AG08395 (cell line): ENCODE results near the gene GRIA1.

Source experiments
- DNase-seq: peaks from one replicate; pipeline ENCODE4 v3.0.0; 2012; ENCODE audit warnings: mixed read lengths, low spot score

Gene GRIA1

GRCh38 chr5:153780876-153781705, 290.6 kb downstream of the GRIA1 start:
- DNase-seq: no peak

DNA sequence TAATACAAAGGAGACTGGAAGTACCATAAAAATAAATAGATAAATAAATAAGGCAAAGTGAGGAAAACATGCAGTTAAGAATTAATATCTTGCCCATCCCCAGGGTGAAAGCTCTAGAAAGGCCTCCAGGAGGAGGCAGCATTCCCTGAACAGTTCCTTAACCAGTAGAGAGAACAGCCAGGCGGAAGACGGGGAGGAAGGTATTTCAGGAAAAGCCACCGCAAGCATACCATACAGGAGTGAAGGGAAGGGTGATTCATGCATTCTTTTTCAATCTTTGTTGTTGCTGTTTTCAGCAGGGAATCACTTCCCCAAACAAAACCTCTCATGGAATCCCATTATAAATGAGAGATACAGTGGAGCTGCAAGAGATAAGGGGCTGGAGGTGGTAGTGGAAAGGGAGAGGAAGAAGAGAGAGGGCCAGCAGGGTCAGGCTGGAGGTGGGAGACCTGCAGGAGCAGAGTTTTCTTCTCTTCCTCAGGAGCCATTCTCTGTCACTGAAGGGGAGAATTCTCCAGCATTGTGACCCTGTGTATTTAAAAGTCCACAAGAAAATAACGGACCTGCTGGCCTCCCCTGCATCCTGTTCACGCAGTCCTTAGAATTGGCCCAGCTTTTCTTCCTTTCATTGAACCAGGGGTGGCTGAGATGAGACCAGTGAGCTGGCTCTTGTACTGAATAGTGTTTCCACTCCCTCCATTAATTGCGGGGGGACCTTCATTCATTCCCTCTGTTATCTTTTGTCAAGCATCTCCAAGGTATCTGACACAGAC, 292.3 kb downstream of the GRIA1 start:
- DNase-seq: no peak

- no peak for DNase-seq
Observed at GRCh38 chr5:153783362-153783658, 292.8 kb downstream of the GRIA1 start.

DNA sequence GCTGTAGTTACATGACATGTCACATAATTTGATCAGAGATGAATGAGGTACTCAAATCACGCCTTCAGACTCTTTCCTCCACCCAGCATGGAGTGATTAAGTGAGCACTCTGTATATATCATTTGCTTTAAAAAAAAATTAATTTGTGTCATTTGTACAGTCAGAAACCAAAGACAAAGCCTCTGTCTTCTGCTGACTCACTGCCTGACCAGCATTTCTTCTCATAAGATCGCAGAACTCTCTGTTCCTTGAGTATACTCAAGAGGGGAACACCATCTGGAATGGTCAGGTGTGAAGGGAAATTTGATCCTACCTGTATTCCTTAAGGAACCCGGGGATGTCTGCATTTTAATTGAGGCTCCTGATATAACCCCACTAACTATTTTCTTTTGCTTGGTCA, 293.8 kb downstream of the GRIA1 start:
- no peak for DNase-seq

- DNase-seq: no peak
Observed at GRCh38 chr5:153791339-153791738, 300.9 kb downstream of the GRIA1 start.

- DNase-seq: no peak
Observed at GRCh38 chr5:153792305-153792704, 301.8 kb downstream of the GRIA1 start.

DNA sequence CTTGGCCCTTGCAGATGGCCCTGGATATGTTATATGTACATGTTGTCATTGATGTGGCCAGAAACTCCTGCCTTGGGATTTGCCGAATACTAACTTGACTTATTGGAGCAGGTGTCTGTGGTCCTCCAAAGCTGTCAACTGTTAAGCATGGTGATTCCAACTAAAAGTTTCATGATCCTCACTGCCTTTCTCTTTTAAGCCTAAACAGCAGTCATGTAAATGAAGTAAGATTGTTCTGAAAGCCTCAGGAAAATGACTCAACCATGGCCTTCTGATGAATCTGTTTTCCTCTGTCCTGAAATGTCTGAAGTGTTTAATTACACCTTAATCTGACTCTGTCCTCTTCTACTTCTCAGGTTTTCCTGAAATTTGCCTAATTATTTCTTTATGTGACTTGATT, 303.2 kb downstream of the GRIA1 start:
- no peak for DNase-seq

GRCh38 chr5:153794327-153794726, 303.9 kb downstream of the GRIA1 start:
- DNase-seq: no peak

DNA sequence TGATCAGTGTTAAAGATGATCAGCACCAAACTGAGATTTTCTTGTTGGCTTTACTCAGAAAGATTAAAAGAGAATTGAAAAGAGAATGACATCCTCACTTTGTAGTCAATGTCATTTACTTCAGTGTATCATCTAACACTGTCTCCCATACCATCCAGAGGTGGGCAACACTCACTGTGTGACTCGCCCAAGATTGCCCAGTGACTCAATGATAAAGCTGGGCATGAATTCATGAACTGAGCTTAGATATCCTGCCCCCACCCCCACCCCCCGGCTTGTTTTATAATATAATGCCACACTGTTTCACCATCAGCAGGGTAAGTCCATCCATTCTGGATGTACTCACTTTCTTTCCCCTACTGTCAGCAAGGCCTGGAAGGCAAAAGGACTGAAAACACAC, 306.1 kb downstream of the GRIA1 start:
- DNase-seq: no peak

- no peak for DNase-seq
Observed at GRCh38 chr5:153797484-153797883, 307.0 kb downstream of the GRIA1 start.

DNA sequence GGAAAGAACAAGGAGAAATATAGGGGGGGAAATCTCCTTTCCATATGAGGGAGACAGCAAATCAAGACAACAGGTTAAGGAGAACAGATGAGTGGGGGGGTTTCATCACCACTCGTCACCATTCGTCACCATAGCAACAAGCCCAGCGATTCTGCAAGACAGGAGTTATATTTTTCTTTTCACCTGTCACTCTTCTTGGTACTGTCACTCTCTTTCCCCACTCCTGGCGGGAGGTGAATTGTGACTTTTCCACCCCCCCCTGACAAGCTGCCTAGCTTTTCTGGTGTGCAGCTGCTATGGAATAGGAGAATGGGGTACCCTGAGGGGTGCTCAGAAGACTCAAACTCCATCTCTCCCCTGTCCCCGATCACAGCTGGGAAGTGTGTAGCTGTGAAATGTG, 308.4 kb downstream of the GRIA1 start:
- DNase-seq: no peak

GRCh38 chr5:153799466-153799865, 309.0 kb downstream of the GRIA1 start:
- DNase-seq: no peak

DNA sequence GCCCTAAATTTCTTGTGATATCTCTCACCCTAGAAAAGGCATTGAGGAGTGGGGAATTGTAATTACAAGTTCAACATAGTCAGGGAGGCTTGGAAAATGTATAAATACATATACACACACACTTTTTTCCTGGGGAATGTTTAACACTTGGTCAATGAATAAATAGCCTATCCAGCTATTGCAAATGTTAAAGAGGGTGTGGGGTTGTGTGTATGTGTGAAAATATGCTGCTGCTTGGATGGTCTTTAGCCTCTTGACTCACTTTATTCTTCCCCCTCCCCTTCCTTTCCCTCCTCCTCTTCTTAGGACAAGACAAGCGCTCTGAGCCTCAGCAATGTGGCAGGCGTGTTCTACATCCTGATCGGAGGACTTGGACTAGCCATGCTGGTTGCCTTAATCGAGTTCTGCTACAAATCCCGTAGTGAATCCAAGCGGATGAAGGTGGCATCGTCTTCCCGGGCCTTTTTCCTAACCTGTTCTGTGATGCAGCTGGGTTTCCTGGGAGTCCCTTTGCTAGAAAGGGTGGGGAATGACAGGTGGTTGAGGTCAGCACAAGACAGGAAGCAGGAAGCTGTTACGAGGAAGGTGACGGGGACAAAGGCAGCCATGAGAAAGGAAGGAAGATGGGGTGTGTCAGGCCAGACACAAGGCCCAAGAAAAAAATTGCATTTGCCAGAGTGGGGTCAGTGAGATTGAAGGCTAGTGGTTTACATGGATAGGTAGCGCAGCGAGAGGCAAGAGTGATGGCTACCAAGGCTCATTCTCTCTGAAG, 311.8 kb downstream of the GRIA1 start:
- no peak for DNase-seq

GRCh38 chr5:153807801-153808200, 317.3 kb downstream of the GRIA1 start:
- no peak for DNase-seq

- DNase-seq: no peak
Observed at GRCh38 chr5:153809166-153809565, 318.7 kb downstream of the GRIA1 start.

DNA sequence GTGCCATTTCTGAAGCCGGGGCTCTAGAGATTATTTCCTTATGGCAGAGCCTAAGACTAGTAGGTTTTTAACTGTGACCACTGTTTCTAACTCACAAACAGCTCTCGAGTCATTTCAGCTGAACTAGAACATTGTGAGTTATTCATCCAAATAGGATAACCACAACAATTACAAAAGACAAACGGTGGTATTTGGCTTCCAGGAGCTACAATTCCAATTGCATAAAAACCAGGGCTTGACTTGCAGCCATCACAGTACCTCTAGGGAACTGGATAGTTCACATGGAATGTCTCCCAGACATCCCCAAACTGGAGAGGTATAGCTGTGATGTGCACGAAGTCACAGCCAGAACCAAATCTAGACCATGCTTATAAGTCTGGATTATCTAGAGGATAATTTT, 323.4 kb downstream of the GRIA1 start:
- peak; percentile 65 for DNase-seq

GRCh38 chr5:153816870-153817269, 326.4 kb downstream of the GRIA1 start:
- DNase-seq: no peak

GRCh38 chr5:153818626-153819025, 328.2 kb downstream of the GRIA1 start:
- peak; percentile 31 for DNase-seq

GRCh38 chr5:153823036-153823435, 332.6 kb downstream of the GRIA1 start:
- DNase-seq: no peak

DNA sequence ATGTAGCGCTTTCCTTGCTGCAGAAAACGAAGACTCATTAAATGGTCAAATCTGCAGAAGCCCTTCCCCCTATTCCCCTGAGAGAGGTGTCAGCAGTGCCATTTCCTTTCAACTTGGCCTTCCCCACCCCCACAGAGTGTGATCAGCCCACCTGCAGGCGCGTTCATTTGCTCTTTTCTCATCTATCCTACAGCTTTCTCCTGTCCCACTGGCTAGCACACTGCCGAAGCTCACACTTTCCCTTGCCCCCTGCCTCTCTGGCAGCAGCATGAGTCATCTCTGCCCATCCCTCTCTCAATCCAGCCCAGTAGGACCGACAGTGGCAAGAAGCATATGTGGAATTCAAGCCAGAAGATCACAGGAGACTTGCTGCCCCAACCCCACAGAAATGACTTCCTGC, 334.4 kb downstream of the GRIA1 start:
- DNase-seq: no peak

- no peak for DNase-seq
Observed at GRCh38 chr5:153827397-153827796, 336.9 kb downstream of the GRIA1 start.

- DNase-seq: no peak
Observed at GRCh38 chr5:153829510-153830065, 339.1 kb downstream of the GRIA1 start.

GRCh38 chr5:153831973-153832372, 341.5 kb downstream of the GRIA1 start:
- DNase-seq: peak; percentile 21
